HG03175 (cell line): ENCODE measurements around the gene RAPGEF5.

Experiments
- ATAC-seq: cut with Tn5 transposase; IDR thresholded peaks from one replicate; pipeline ENCODE4 v1.9.1; 2021; ENCODE audit warnings: mild to moderate bottlenecking, moderate library complexity; ENCODE audit not compliant: unreplicated experiment

RAPGEF5 gene

DNA sequence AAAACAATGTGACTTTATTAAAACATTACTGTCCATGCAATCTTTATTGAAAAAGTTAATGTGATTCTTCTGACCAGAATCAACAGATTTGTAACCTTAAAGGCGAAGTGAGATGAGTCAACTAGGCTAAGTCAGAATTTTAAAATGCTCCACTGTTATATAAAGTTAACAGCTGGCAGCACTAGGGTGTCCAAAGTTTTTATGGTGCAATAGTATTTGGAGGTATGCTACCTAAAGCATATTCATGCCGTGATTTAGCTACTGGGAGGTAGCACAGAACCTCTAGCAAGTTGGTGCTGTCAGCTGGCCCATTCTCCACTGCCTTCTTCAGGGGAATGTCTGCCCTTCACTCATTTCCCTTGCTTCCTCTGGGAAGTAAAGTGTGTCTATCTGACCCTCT is 126.7 kb downstream of the RAPGEF5 start:
- ATAC-seq = no peak

DNA sequence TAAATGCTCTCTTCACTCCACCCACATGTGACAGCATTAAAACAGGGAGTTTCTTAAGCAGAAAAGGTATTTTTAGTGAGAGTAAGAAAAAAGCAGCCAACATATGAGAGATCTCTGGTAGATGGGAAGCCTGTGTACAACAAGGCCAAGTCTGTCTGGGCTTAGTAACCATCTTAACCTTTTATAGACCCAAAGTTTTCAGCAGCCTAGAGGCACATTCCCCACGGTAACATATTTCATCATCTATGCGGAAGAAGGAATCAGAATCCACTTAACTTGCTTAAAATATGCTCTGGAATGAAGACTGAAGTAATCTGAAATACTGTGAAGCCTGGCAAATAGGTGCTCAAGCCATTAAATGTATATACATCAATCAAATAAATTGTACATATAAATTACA is 127.8 kb downstream of the RAPGEF5 start:
- ATAC-seq = no peak

DNA sequence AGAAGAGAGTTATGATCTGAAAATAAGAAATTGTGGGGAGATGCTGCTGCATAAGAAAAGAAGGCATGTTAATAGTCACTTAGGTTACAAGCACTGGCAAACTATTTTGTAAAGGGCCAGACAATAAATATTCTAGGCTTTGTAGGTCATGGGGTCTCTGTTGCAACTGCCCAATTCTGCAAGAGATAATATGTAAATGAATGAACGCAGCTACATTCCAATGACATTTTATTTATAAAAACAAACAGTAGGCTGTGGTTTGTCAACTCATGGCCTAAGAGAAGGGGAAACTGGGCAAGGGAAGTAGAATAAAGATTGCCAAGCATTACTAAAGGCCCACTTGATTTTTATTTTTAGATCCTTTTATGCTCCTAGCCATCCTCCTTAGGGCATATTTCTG is 133.1 kb downstream of the RAPGEF5 start:
- ATAC-seq = no peak

DNA sequence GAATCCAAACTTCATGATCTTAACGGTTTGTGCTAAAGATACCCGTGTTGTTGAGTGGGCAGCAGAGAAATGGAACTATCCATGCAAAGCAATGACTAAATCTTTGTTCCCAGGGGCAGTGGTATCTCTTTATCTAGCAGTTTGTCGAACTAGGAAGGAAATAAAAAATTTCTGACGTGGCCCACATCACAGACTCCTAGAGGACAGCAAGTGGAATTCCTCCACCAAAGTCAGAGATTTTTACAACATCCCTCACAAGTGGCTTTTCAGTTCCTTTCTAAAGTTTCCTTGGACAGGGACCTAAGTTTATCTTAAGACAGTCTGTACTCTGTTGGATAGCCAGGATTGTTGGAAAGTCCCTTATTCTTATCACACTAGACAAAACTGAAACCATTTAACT is 136.0 kb downstream of the RAPGEF5 start:
- ATAC-seq = no peak

DNA sequence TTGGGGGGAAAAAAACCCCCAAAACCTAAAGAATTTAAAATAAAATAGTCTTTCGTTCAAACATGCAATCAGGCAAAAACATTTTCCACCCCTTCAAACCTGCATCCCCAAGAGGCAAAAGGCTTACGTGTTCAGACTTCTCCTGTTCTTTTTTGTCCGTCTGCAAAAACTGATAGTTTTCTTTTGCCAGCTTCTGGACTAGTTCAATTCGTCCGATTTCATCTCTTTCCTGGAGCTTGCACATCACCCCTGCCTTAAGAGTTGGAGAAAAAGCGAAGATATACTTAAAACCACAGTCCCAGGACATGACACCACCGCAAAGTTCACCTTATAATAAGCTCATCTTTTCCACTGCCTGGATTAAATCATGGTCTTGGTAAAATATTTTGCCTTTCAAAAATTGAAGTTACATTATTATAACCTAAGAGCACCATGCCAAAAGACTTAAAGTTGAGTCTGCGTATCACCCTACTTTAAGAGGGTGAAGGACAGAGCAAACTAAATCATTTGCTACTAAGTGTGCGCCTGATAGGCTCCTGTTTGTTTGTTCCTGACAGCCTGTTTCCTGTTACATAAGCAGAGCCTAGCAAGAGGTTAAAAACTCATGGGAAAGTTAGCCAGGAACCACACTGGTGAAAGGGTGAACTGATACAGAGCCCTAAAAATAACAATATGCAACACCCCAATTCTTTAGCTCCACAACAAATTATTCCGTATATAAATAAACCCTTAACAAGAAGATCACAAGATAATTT is 137.0 kb downstream of the RAPGEF5 start:
- no peak for ATAC-seq

DNA sequence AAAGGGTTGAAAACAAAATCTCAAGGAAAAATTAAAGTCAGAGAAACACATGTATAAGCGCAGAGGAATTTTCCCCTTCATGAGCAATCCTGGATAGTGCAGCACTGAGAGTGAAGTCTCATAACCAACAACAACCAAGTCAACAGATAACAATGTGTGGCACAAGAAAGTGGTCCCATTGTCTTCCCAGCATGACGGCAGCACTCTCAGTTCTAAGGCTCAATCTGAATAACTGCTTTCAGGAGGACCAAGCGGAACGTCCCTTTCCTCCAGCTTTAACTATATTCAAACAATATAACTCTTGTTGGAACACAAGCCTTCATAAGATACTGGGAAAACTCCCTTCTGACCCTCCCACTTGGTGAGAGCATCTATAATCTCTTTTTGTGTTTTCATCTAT is 137.9 kb downstream of the RAPGEF5 start:
- no peak for ATAC-seq

DNA sequence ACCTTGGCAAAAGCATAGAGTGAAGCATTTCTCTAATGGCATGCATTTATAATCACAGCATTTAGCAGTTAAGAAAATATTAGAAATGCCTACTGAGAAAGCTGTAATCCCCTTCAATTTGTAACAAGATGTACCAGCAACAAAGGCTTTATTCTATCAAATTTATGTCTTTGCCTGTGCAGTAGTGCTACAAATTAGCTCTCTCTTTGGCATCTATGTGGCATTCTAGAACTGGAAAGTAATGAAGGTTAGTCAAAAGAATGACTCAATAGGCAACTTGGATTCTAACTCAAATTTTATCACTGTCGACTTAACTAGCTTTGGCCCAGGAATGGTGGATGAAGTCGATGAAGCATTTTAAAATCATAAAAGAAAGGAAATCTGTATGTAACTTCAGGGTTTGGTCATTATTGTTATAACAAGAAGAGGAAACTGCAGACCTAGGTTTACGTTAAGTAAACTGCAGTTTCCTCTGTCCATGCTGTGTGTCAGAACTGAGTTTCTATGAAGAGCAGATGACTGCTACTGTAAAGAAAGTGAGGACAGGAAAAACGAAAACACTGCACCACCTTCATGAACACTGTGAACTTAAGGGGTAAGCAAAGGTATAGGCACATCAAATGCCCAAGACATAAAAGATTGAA is 140.0 kb downstream of the RAPGEF5 start:
- no peak for ATAC-seq

DNA sequence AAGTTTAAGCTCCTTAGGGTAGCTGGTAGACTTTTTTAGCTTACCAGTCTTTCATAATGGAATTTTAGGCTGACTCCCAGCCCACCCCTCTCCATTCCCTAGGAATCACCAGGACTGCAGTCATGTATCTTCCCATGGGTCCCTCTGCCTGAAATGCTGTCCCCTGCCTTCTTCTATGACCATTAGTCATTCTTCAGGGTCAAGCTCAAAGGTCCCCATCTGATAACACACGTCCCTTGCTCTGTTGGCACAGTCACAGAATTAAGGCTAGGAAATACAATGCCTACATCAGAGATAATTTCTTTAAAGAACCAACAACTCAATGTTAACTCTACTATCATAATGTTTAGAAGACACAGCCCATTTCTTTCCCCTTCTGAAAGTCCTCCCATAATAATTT is 140.6 kb downstream of the RAPGEF5 start:
- ATAC-seq = no peak

DNA sequence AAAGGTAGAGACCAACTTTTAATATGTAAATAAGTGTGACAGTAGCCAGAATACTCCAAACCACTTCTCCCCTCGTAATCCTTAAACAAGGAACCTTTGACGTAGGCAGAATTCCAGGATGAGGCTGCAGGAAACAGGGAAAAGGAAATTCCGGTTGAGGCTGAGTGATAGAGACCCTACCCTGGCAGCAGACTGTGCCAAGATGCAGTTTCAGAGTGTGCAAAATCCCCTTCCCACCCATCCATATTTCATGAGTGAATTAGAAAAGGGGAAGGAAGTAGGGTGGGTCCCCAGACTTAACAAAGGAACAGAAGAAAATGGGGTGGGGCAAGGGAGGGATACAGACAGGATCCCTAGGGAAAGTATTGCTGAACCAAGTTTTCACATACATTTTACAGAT is 143.0 kb downstream of the RAPGEF5 start:
- no peak for ATAC-seq

DNA sequence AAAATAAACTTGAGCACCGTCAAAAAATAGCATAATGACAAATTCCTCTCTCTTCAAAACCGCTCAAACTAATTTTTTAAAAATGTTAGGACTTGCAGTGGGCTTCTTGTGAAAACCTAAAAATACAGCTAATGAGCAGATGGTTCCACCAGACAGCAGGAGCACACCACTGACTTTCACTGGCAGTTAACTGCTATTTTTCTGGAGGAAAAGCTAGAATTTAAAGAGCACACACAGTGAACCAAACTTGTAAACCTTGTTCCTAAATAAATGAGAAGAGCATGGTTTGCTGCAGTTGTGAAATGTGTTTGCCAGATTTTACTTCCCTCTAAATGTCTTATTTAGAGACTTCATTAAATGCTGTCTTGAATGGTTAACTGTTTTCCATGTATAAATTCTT is 143.9 kb downstream of the RAPGEF5 start:
- no peak for ATAC-seq

DNA sequence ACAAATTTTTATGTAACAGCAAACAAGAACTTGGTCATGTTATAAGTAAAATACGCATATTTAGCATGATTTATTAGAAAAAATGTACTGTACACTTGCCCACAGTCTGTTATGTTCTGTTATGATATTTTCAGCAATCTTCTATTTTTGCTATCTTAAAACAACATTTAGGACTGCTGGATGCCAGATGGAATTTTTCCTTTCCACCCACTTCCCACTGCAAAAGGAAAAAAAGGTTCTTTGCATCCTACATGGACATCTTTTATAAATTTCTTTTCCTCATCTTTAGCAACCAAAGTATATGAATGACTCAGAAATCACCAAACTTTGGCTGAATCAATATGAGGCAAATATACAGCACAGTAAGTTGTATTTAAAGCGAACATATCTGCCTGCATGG is 146.0 kb downstream of the RAPGEF5 start:
- no peak for ATAC-seq

DNA sequence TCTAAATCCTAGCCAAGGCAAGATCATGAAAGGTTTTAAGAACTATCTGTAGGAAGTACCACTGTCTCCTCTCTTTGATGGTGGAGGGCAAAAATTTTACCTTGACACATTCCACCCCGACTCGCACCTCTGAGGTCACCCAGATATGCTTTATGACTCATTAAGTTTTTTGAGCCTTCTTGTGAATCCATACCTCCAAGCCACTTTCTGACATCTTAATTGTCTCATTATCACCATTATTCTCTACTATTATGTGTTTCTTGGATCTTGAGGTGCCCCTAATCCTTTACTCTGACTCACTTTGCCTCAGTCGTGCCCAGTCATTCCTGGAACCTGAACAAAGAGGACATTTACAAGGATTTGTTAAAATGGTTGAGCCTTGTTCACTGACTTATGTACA is 146.6 kb downstream of the RAPGEF5 start:
- ATAC-seq = no peak

DNA sequence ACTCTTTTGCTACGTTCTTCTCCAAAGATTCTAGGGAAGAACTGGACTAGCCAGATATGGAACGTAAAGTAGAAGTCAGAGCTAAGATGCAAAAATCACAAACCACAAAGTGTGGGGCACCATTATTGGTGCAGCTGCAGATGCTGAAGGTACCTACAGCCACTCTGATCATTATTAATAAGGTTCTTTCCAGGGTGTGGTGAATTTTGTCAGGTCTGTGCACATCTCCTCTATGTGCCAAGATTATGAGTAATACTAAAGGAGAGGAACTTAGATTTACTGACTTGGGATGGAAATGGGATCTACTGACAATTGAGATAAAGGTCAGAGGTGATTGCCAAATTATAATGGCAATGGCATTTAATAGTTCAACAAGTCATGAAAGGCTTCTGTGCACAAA is 148.2 kb downstream of the RAPGEF5 start:
- no peak for ATAC-seq

DNA sequence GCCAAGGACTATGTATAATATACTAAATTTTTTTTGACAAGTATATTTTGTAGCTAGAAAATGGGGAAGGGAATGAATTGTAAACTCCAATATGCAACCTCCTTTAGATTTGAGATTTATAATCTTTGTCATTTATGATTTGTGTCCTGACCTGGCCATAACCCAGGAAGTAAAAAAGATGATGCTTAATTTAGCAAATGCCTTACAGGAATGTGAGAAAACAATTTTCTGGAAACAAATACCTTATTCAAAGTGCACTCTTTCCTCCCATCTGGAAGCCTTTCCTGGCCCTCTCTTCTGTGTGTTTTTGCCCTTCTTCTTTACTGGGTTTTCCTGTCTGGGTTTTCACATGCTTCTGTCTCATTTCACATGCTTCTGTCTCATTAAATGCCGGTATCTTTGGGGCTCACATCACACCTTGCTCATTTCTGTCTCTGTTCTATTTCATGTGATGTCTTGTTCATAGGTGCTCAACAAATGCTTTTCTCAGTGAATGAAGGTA is 149.2 kb downstream of the RAPGEF5 start:
- ATAC-seq = no peak

DNA sequence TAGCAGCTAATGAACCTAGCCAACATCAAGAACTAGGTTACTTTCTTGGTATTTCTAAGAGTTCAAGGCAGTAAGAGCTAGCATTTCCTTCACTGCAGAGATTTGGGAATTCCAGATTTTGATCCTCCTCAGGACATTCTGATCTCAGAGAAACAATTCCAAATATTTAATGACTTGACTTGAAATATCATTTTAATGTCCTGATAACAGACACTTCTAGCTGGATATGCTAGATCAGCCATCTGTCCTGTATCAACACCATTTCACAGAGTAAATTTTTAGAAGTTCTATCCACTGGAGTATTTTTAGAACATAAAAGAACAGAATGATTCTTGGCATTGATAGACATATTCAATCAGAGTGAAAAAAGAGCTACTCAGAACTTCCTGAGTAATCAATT is 151.3 kb downstream of the RAPGEF5 start:
- ATAC-seq = no peak

DNA sequence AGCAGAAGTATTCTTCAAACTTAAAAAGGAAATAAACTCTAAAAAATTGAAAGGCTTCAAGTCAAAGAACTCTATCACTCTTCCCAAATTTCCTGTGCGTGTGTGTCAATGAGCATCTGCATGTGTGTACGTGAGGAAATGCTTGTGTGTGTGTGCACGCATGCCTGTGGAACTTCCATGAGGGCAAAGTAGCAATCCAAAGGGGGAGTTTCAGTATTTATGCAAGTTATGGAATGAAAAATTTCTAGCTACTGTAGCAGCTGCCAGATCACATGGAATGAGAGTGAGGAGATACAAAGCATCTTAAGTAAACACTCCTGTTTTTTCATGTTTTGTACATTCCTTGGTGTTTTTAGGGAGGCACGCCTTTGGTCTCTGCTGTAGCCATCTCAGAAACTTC is 152.6 kb downstream of the RAPGEF5 start:
- ATAC-seq = no peak

DNA sequence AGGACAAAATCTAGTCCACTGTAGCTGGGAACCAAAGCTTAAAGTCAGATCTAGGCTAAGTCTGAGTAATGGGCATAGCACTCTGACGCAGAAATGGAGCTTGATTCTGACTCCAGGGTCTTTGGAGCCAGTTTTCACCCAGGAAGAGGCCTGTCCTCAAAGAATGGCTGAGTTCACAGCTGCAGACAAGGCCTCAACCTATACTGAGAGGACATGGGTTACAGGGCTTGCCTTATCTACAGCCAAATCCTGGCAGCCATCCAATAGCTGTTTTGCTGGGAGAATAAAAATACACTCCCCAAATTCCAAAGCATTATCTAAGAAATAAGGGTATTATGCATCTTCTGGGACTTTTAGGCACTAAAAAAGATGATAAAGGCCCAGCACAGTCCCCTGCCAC is 154.8 kb downstream of the RAPGEF5 start:
- ATAC-seq = no peak

DNA sequence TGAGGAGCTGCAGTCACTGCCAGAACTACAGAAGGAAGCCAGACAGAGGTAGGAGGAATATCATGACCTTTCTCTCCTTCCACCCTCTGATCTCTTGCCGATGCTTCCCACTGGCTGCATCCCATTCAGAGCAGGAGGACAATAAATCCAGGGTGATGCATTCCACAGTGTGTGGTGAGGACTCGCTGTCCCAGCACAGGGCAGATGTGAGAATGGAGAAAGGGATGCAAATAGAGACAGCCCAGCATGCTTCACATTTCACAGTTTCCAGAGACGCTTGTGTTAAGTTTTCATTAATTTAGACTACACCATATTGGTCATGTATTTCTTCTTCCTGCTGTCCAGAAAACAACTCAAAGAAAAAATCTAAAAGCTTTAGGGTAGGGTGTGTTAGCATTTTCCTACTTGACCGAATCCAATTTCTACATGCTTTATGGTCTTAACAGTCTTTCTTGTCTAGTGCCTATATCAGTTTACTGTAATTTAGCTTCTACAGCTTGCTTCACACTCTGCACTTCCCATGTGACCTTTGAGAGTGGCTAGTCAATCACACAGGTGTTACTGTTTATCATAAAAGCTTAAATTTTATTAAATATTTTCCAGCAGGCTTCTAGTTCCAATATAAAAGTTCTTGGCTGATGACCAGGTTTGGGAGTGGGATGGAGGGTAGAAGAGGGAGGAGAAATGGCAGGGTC is 155.6 kb downstream of the RAPGEF5 start:
- ATAC-seq = no peak

DNA sequence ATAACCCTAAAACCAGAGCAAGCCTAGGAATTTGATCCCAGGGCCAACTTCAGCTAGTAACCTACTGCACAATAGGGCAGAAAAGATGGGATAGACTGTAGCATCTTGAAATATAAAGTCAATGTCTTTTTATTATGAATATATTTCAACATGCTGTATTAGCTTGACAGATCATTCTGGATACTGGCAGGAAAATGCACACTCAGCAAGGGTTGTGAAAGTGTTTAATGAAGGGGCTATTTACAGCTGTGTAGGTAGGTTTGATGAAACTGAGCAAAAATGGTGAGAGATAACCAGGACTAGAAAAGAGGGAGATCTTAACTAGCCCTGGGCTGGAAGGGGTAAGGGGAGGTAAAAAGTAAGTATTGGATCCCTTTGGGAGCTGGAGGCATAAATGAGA is 156.2 kb downstream of the RAPGEF5 start:
- ATAC-seq = no peak

DNA sequence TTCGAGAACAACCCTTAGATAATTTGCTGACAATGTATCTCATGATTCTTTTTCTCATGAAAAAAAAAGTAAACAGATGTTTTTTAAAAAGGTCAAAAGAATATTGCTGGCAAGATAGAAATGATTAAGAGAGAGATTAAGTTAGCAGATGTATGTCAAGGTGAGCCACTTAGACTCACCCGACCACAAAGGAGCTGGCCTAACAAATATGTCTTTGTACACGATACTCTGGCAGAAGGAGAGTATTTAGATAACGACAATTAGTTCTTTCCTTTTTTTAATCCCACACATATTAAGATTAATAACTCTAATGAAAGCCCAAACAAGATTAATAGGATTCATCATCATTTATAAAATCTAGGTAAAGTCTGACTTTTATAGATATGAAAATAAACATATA is 156.7 kb downstream of the RAPGEF5 start:
- no peak for ATAC-seq

DNA sequence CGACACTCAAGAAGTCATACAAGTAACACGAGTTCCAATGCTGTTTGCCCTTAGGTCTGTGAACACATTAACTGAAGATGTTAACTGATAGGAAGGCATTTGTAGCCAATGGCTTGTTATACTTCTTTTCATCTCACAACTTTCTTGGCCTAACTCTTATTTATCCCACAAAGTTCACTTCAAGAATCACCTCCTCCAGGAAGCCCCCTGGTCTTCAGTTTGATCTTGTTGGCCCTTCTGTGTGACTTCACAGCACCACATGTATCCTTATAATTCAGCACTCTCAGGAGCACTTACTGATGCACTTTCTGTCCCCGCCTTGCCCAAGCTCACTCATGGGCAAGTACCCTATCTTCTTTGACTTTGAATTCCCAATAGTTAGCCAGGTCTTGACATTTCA is 159.6 kb downstream of the RAPGEF5 start:
- no peak for ATAC-seq

DNA sequence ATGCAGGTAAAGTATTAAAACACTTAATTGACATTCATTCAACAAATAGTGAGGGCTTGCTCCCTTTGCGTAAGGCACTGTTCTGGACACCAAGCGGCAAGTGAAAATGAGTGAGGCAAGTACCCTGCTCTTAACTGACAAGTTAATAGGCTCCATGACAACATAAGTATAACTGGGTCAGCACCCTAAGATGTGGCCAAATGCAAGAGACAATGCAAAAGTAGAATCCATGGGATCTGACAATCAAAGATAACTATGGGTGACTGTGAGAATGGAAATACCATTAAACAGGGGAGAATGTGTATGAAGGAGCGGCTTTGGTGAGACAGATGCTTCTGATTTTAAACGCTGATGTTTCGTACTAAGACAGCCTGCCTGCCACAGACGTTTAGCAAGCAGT is 160.5 kb downstream of the RAPGEF5 start:
- ATAC-seq = no peak
